Suppressor macrophage treated with lipopolysaccharide for 4 hours (primary cell): ENCODE results near the gene FTO.

Source experiments
- DNase-seq: peaks from one replicate; pipeline ENCODE4 v3.0.0-alpha.2; 2020

FTO gene

GRCh38 chr16:53912155-53912554 is 208.2 kb downstream of the FTO start:
- DNase-seq, result no peak

GRCh38 chr16:53913099-53913870 is 209.3 kb downstream of the FTO start:
- DNase-seq, result peak; percentile 34

GRCh38 chr16:53913920-53914319 is 210.0 kb downstream of the FTO start:
- peak; percentile 3 for DNase-seq

GRCh38 chr16:53914736-53915135 is 210.8 kb downstream of the FTO start:
- DNase-seq, result no peak

- DNase-seq, result no peak
Measured at GRCh38 chr16:53915452-53916160, 211.7 kb downstream of the FTO start.

- DNase-seq, result no peak
Measured at GRCh38 chr16:53920988-53921387, 217.0 kb downstream of the FTO start.

- DNase-seq, result no peak
Measured at GRCh38 chr16:53922067-53922806, 218.3 kb downstream of the FTO start.

GRCh38 chr16:53922807-53923571 is 219.0 kb downstream of the FTO start:
- no peak for DNase-seq

- no peak for DNase-seq
Measured at GRCh38 chr16:53924331-53925106, 220.6 kb downstream of the FTO start.

GRCh38 chr16:53925107-53925410 is 221.1 kb downstream of the FTO start:
- DNase-seq, result no peak

GRCh38 chr16:53925526-53925925 is 221.6 kb downstream of the FTO start:
- no peak for DNase-seq

- no peak for DNase-seq
Measured at GRCh38 chr16:53926209-53926608, 222.3 kb downstream of the FTO start.

GRCh38 chr16:53932975-53933374 is 229.0 kb downstream of the FTO start:
- no peak for DNase-seq

- DNase-seq, result no peak
Measured at GRCh38 chr16:53933407-53933806, 229.5 kb downstream of the FTO start.

GRCh38 chr16:53936052-53936451 is 232.1 kb downstream of the FTO start:
- DNase-seq, result no peak

- DNase-seq, result no peak
Measured at GRCh38 chr16:53936529-53936928, 232.6 kb downstream of the FTO start.

- no peak for DNase-seq
Measured at GRCh38 chr16:53937161-53937880, 233.4 kb downstream of the FTO start.

- DNase-seq, result no peak
Measured at GRCh38 chr16:53944025-53944424, 240.1 kb downstream of the FTO start.

- peak; percentile 57 for DNase-seq
Measured at GRCh38 chr16:53945996-53946395, 242.0 kb downstream of the FTO start.

- no peak for DNase-seq
Measured at GRCh38 chr16:53946746-53947386, 242.9 kb downstream of the FTO start.

GRCh38 chr16:53947642-53948041 is 243.7 kb downstream of the FTO start:
- no peak for DNase-seq
